AG04450 (cell line): Measurements from ENCODE around the gene PRCD. TPM values are rescaled to one million over a fixed set of nuclear protein-coding genes. Genes with fewer than 3 reads are reported as not detected.
A peak's percentile ranks its signal among the peaks of the same experiment; 100 is the strongest.

ENCODE experiments used
- CTCF ChIA-PET: fragments of 300-600, 350-600 bp; formaldehyde crosslinking; extraction: SDS; loops from one replicate; lab custom pipeline; 2022; ENCODE audit warnings: antibody characterized with exemption, inconsistent platforms; lab: Charles Lee
- POLR2A ChIA-PET: fragments of 350-600 bp; formaldehyde crosslinking; extraction: SDS; loops from one replicate; lab custom pipeline; 2021; ENCODE audit warnings: antibody characterized with exemption, inconsistent platforms; lab: Yijun Ruan, JAX
- DNase-seq: peaks from one replicate; pipeline ENCODE4 v3.0.0-alpha.2; 2011; ENCODE audit warnings: low read depth, low spot score
- H3K27ac ChIP-seq: one replicate; pipeline ENCODE4 v1.5.1; 2012; ENCODE audit warnings: low read depth, low read length, control low read depth
- H3K27me3 ChIP-seq: one replicate; pipeline ENCODE4 v1.6.0; 2012; ENCODE audit warnings: low read length; ENCODE audit not compliant: control insufficient read depth, insufficient read depth
- H3K4me3 ChIP-seq: 2 replicates; pipeline ENCODE4 v1.5.1; 2011; ENCODE audit warnings: mild to moderate bottlenecking, low read depth, low read length, control low read depth
- H3K9me3 ChIP-seq: 2 replicates; pipeline ENCODE4 v1.5.1; 2012; ENCODE audit warnings: low read length; ENCODE audit not compliant: control insufficient read depth, insufficient read depth
- polyA plus RNA-seq: library from polyadenylated mRNA; depleted of rRNA; stranded (reverse); fragments of >200 nt; gene quantifications from 2 replicates; pipeline ENCODE4 v1.2.3, GENCODE V29; 2011
- TF ChIP-seq, protein P1 (sequence below): IDR thresholded peaks from 2 replicates; pipeline ENCODE4 v1.5.1; 2011; ENCODE audit warnings: low read depth, low read length, control low read depth, inconsistent platforms

Gene PRCD
- polyA plus RNA-seq, 1 experiment = 0.69 TPM

DNA sequence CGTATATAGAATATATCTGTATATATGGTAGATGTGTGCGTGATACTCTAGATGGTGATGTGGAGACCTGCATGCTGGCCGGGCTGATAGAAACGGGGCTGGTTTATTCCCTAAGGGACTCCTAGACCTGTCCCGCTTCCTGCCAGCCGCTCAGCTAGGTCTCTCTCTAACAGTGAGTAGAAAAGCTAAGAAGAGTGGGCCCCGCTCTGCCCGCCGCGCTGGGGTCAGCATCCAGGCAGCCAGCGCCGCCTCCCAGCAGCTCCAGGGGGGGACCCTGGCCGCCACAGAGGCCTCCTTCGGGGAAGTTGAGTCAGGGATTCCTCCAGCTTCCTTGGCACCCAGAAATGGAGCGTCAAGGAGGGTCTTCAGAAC lies 11.7 kb upstream of the PRCD start:
- DNase-seq = no peak
- Histone ChIP-seq H3K27ac (peak overlapping the region; percentile 97), H3K9me3 (no peaks in the 10 kb centered on the region; the same call in 1 of the 2 replicates), H3K4me3 (no peak overlapping the region), H3K27me3 (no peaks in the 10 kb centered on the region)
- POLR2A ChIA-PET = interaction anchor here (0.6 to 2.7 kb wide), 3 partner anchors 19 to 197 kb away, joined by 3 to 12 read pairs (median 3); no protein-coding TSS in a partner anchor
- TF ChIP-seq, protein P1, sequence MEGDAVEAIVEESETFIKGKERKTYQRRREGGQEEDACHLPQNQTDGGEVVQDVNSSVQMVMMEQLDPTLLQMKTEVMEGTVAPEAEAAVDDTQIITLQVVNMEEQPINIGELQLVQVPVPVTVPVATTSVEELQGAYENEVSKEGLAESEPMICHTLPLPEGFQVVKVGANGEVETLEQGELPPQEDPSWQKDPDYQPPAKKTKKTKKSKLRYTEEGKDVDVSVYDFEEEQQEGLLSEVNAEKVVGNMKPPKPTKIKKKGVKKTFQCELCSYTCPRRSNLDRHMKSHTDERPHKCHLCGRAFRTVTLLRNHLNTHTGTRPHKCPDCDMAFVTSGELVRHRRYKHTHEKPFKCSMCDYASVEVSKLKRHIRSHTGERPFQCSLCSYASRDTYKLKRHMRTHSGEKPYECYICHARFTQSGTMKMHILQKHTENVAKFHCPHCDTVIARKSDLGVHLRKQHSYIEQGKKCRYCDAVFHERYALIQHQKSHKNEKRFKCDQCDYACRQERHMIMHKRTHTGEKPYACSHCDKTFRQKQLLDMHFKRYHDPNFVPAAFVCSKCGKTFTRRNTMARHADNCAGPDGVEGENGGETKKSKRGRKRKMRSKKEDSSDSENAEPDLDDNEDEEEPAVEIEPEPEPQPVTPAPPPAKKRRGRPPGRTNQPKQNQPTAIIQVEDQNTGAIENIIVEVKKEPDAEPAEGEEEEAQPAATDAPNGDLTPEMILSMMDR = no peak
- CTCF ChIA-PET = interaction anchor here (0.6 to 2.4 kb wide), 9 partner anchors 13 to 1203 kb away, joined by 3 to 7 read pairs (median 3); no protein-coding TSS in a partner anchor

DNA sequence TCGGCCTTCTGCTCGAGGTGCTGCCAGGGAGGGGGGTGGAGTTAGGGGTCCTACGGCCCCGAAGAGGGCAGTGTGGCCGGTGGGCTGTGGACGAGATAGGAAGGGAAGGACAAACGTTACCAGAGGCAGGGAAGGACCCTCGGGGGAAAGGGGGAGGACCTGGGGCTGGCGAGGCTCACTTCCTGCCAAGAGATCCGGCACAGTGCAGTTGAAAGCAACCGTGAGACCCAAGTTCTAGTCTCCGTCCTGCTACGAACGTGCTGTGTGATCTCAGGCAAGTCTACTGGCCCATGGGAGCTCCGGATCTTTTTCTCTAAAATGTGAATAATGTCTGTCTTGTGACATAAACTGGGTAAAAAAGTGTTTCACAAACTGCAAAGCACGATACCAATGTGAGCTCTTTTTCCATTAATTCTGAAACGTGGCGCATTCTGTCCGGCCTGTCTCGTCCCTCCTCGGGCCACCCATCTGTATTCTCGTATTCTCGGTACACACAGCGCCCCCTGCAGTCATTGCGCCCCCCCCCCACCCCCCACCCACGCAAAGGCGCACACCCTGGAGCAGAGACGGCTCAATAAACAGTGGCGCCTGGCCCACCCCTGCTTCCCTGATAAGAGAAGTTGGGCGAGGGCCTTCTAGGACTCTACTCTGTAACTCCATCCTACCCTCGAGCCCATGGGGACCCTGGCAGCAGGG lies 11.2 kb upstream of the PRCD start:
- TF ChIP-seq, protein P1 = 0 out of 2 replicates have a peak, but pooled peaks have one; percentile 9
- H3K9me3 ChIP-seq = no peaks in the 10 kb centered on the region; the same call in 1 of the 2 replicates
- peak overlapping the region; percentile 97 for H3K27ac ChIP-seq
- CTCF ChIA-PET = interaction anchor here (0.6 to 2.4 kb wide), 10 partner anchors 12 to 1203 kb away, joined by 3 to 7 read pairs (median 3); no protein-coding TSS in a partner anchor
- POLR2A ChIA-PET = interaction anchor here (0.6 to 2.7 kb wide), 9 partner anchors 12 to 196 kb away, joined by 3 to 14 read pairs (median 6); partner anchors contain the start of genes PRCD and ST6GALNAC2
- H3K4me3 ChIP-seq = no peak overlapping the region
- H3K27me3 ChIP-seq = no peaks in the 10 kb centered on the region
- DNase-seq = no peak

DNA sequence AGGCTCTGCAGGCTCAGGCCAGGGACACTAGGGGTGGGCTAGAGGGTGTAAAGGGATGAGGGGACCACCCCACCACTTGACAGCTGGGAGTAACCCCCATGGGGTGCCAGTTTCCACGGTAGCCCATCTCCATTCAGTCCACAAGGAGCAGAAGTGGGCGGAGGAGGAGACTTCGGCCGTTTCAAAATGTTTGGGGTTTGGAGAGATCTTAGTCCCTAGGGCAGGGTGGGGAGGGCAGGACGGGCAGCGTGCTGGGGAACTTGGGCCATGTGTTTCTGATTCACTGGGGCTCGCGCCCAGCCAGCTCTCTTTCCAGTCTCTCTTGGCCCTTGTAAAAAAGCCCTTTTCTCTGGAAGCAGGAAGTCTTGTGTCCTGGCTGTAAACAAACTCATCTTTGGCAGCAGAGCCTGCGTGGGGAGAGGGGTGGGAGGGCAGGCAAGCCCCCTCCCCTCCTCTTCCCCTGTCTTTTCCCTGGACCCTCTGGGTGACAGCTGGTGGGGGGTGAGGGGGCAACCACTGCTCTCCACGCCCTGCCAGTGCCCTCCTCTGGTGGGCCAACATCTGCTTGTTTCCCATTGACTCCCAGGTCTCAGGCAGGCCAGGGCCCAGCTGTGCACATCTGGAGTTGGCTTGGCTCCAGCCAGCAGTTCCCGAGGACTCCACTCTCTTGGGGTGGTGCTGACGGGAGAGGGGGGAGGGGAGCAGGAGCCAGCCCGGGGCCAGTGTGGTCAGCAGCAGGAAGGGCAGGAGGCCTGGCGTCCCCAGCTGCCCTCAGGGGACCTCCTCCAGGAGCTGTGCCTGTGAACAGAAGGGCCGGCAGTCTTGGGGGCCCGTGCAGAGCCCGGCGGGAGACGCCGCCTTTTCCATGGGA lies 10.4 kb upstream of the PRCD start:
- H3K27me3 ChIP-seq = no peaks in the 10 kb centered on the region
- CTCF ChIA-PET = interaction anchor here (0.6 to 2.4 kb wide), 7 partner anchors 11 to 159 kb away, joined by 3 to 7 read pairs (median 3); no protein-coding TSS in a partner anchor
- peak overlapping the region; percentile 97 for H3K27ac ChIP-seq
- no peak for DNase-seq
- no peaks in the 10 kb centered on the region; the same call in 1 of the 2 replicates for H3K9me3 ChIP-seq
- POLR2A ChIA-PET = interaction anchor here (0.7 to 2.7 kb wide), 9 partner anchors 11 to 191 kb away, joined by 3 to 14 read pairs (median 6); partner anchors contain the start of genes PRCD and ST6GALNAC2
- no peak overlapping the region for H3K4me3 ChIP-seq
- TF ChIP-seq, protein P1 = no peak

DNA sequence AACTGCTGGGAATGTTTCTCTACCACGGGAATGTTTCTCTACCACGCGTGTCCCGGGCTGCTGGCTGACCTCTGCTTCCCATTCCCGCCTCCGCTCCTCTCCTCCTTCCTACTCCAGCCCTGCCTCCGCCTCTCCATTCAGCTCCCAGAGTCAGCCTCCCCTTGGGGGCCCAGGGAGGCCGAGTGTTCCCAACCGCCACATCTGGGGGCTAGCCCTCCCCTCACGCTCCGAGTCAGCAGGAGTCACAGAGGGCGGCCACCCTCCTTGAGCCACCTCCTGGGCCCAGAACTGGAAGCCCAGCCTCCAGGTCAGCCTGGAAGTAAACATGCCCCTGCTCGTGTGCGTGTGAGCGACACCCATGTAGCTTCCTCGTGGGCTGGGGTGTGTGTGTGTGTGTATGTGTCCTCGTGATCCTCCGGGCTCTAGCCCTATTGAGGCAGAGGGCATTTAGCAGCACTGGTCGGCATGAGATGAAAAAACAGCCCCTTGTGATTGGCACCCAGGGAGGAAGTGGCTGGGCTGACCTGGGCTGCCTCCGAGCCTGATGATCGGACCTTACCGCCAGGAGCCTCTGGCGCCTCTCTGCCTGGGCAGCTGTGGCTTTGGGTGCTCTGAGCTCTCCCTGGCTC lies 9.6 kb upstream of the PRCD start:
- TF ChIP-seq, protein P1 = no peak
- H3K4me3 ChIP-seq = no peak overlapping the region
- H3K27ac ChIP-seq = peak overlapping the region; percentile 97
- no peaks in the 10 kb centered on the region; the same call in 1 of the 2 replicates for H3K9me3 ChIP-seq
- no peaks in the 10 kb centered on the region for H3K27me3 ChIP-seq
- CTCF ChIA-PET = interaction anchor here (0.6 kb wide), 1 partner anchor 94 kb away, joined by 3 read pairs; no protein-coding TSS in a partner anchor
- DNase-seq = no peak
- POLR2A ChIA-PET = interaction anchor here (0.9 to 2.7 kb wide), 4 partner anchors 10 to 141 kb away, joined by 3 to 14 read pairs (median 10); partner anchors contain the start of gene PRCD
